Measurements from ENCODE around the gene ATG9A. TPM values are rescaled to one million over a fixed set of nuclear protein-coding genes. Genes with fewer than 3 reads are reported as not detected.
"Not testable (repeated sequence)": the region's sequence is repeated elsewhere in the genome, so short reads cannot be mapped to it uniquely, and the experiment has no call there.

The ATG9A gene
- total and polyA plus RNA-seq, 12 donors = 14.1 to 103 (median 76.4) TPM

DNA sequence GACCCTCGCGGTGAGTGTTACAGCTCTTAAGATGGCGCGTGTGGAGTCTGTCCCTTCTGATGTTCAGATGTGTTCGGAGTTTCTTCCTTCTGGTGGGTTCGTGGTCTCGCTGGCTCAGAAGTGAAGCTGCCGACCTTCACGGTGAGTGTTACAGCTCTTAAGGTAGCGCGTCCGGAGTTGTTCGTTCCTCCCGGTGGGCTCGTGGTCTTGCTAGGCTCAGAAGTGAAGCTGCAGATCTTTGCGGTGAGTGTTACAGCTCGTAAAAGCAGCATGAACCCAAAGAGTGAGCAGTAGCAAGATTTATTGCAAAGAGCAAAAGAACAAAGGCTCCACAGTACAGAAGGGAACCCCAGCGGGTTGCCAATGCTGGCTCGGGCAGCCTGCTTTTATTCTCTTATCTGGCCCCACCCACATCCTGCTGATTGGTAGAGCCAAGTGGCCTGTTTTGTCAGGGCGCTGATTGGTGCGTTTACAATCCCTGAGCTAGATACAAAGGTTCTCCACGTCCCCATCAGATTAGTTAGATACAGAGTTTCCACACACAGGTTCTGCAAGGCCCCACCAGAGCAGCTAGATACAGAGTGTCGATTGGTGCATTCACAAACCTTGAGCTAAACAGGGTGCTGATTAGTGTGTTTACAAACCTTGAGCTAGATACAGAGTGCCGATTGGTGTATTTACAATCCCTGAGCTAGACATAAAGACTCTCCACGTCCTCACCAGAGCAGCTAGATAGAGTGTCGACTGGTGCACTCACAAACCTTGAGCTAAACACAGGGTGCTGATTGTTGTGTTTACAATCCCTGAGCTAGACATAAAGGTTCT lies 28.7 kb downstream of the ATG9A start:
- ATAC-seq; H3K36me3 ChIP-seq; DNase-seq; intact Hi-C loops (cut with DNase I); H3K4me1 ChIP-seq; H3K4me3 ChIP-seq; H3K27ac ChIP-seq; H3K9me3 ChIP-seq: not testable (repeated sequence)
- peaks cover 0 to 22% (median 3%) of the 10 kb centered on the region in 7 donors for H3K27me3 ChIP-seq
- WGBS, 2 donors = 83% methylated on average over 25 of the region's 26 CpGs

DNA sequence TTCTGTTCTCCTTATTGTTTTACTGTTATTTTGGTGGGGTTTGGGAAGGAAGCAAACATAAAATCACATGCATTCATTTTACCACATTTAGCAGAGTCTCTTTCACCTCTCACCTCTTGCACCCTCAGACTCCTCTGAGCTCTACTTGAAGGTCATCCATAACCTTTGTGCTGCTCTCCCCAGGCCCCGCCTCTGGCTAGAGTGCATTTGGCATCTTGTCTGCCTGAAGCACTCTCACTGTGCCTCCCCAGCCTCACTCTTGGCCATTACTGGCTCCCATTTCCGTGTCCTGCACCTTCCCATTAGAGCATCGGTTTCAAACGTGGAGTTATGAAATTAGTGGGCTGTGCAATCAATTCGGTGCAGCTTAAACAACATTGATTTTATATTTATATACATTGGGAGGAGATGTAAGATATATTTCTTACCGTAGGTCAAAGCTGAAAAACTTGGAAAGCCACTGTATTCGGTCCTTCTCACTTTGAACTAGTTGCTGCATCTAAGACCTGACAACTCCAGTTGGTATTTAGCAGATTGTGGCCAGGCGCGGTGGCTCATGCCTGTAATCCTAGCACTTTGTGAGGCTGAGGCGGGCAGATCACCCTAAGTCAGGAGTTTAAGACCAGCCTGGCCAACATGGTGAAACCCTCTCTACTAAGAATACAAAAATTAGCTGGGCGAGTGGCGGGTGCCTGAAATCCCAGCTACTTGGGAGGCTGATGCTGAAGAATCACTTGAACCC lies 29.8 kb downstream of the ATG9A start:
- Histone ChIP-seq H3K4me3 (no peak overlapping the region), H3K27me3 (peaks cover 0 to 22% (median 3%) of the 10 kb centered on the region in 7 donors), H3K9me3 (peaks cover 0 to 2% (median 0%) of the 10 kb centered on the region in 11 donors), H3K27ac (no peak overlapping the region), H3K36me3 (no peaks in the 10 kb centered on the region), H3K4me1 (no peaks in the 10 kb centered on the region)
- DNase-seq (no peak), ATAC-seq (no peak)
- 83 to 84% methylated on average over 12 of the region's 12 CpGs for WGBS, 2 donors
- TF ChIP-seq, protein P1, sequence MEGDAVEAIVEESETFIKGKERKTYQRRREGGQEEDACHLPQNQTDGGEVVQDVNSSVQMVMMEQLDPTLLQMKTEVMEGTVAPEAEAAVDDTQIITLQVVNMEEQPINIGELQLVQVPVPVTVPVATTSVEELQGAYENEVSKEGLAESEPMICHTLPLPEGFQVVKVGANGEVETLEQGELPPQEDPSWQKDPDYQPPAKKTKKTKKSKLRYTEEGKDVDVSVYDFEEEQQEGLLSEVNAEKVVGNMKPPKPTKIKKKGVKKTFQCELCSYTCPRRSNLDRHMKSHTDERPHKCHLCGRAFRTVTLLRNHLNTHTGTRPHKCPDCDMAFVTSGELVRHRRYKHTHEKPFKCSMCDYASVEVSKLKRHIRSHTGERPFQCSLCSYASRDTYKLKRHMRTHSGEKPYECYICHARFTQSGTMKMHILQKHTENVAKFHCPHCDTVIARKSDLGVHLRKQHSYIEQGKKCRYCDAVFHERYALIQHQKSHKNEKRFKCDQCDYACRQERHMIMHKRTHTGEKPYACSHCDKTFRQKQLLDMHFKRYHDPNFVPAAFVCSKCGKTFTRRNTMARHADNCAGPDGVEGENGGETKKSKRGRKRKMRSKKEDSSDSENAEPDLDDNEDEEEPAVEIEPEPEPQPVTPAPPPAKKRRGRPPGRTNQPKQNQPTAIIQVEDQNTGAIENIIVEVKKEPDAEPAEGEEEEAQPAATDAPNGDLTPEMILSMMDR (IDR thresholded peaks at IDR 0.05) = no peak
- intact Hi-C loops (cut with DNase I) = no loop called here

DNA sequence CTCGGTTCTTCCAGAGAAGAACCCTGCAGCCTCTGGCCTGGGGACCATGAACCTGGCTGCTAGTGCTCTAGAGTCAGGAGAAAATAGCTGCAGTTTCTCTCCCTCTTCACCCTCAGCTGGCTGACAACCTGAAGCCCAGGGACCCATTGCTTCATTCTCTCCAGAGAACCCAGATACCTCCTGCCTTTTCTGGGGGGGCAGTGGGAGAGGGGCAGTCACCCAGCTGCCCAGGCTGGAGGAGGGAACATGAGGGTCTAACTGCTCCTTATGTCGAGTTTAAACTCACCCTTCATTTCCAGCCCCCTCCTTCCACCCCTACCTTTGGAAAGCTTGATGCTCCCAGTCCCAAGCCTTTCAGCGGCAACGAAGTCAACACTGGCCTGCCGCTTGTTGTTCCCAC lies 30.5 kb downstream of the ATG9A start:
- TF ChIP-seq, protein P1 (IDR thresholded peaks at IDR 0.05) = no peak
- intact Hi-C loops (cut with DNase I) = no loop called here
- no peak overlapping the region for H3K27ac ChIP-seq
- H3K27me3 ChIP-seq = peaks cover 0 to 22% (median 3%) of the 10 kb centered on the region in 7 donors
- H3K36me3 ChIP-seq = no peaks in the 10 kb centered on the region
- H3K9me3 ChIP-seq = no peaks in the 10 kb centered on the region
- H3K4me1 ChIP-seq = no peaks in the 10 kb centered on the region
- DNase-seq (no peak), ATAC-seq (no peak)
- 71 to 72% methylated on average over 5 of the region's 5 CpGs for WGBS, 2 donors
- no peak overlapping the region for H3K4me3 ChIP-seq

DNA sequence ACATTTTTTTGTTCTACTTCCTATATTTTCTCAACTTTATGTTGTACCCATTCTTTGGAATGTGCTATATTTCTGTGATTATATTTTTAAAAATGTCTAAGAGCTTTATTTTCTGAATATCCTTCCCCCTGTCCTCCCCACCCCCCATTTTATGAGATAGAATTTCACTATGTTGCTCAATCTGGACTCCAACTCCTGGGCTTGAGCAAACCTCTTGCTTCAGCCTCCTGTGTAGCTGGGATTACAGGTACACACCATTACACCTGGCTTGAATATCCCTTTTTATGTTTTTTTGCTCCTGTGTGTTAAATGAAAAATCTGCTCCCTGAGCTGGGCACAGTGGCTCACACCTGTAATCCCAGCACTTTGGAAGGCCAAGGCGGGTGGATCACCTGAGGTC lies 32.0 kb downstream of the ATG9A start:
- no peak overlapping the region for H3K27ac ChIP-seq
- H3K36me3 ChIP-seq = no peaks in the 10 kb centered on the region
- no peaks in the 10 kb centered on the region for H3K9me3 ChIP-seq
- WGBS, 2 donors = 96 to 100% methylated on average over 1 of the region's 1 CpG
- TF ChIP-seq, protein P1 (IDR thresholded peaks at IDR 0.05) = no peak
- no peak overlapping the region for H3K4me3 ChIP-seq
- no peak for DNase-seq
- H3K27me3 ChIP-seq = peaks cover 0 to 22% (median 3%) of the 10 kb centered on the region in 7 donors
- no peaks in the 10 kb centered on the region for H3K4me1 ChIP-seq
- intact Hi-C loops (cut with DNase I) = no loop called here
- no peak for ATAC-seq
